ENCODE results near the gene AAK1. TPM values are rescaled to one million over a fixed set of nuclear protein-coding genes. Genes with fewer than 3 reads are reported as not detected.
A peak's percentile ranks its signal among the peaks of the same experiment; 100 is the strongest.

The AAK1 gene
- total RNA-seq, 1 experiment from 2014 or later = 30.6 TPM

DNA sequence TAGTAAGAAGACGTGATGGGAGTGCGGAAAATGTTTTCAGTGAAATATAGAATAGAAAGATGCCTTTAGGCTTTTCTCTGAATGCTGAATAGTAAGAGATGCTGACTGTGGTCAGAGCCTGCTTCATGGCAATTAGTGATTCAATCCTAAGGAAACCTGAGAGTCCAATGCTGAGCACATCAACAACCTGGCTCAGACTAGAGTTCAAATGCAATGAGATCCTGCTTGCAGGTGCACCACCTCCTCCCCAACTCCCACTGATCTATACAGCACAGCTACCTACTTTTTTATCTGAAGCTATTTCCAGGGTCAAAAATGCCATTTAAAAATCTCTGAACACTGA is 65.4 kb downstream of the AAK1 start:
- no peak overlapping the region for H3K4ac ChIP-seq (ENCODE audit: low read depth, low read length)
- H3K9me3 ChIP-seq (ENCODE audit: control insufficient read depth, low read depth, low read length) = no peaks in the 10 kb centered on the region
- H2AFZ ChIP-seq (ENCODE audit: low read length) = no peak overlapping the region
- Mint-ChIP-seq H3K27ac (peak overlapping the region; percentile 0 to 64 (median 7); a peak in 3 of 7 replicates), H3K36me3 (ENCODE audit: insufficient read depth in 1 of 3, low read depth in 3 of 3) (no peaks in the 10 kb centered on the region; a peak in 1 of 7 replicates), H3K27me3 (ENCODE audit: low read depth) (no peaks in the 10 kb centered on the region), H3K4me1 (peaks cover 26 to 38% of the 10 kb centered on the region in 2 experiments), H3K4me3 (no peak overlapping the region), H3K9me3 (no peaks in the 10 kb centered on the region)
- no peak overlapping the region for H2BK15ac ChIP-seq (ENCODE audit: low read depth, low read length)
- DNase-seq = no peak
- no peak overlapping the region for H2BK5ac ChIP-seq (ENCODE audit: insufficient read length, low read length)
- no CpG with 5 or more reads among the region's 2 CpGs for WGBS (ENCODE audit: extremely low coverage, insufficient read length, low lambda C conversion rate)
- H3T11ph ChIP-seq (ENCODE audit: low read length) = no peak overlapping the region
- H3K9ac ChIP-seq (ENCODE audit: extremely low read depth, insufficient read length, low read length) = no peak overlapping the region
- no peak overlapping the region for H2BK120ac ChIP-seq (ENCODE audit: low read depth, low read length, poor library complexity, severe bottlenecking)
- H3K18ac ChIP-seq (ENCODE audit: insufficient read length, low read depth, low read length) = no peak overlapping the region
- H3K14ac ChIP-seq (ENCODE audit: insufficient read depth, low read length) = peak overlapping the region; percentile 36; the same call in 1 of the 2 replicates
- H3K27ac ChIP-seq (ENCODE audit: insufficient read length, low read depth, low read length) = no peak overlapping the region
- H2BK20ac ChIP-seq (ENCODE audit: low read depth, low read length, poor library complexity, severe bottlenecking) = no peak overlapping the region
- no peak overlapping the region for H3K23ac ChIP-seq (ENCODE audit: insufficient read length, low read depth, low read length)
- peaks cover 5% of the 10 kb centered on the region; the same call in 1 of the 2 replicates for H3K4me1 ChIP-seq (ENCODE audit: insufficient read depth, low read length)
- H4K91ac ChIP-seq (ENCODE audit: insufficient read length, low read depth, low read length) = no peak overlapping the region
- no peak overlapping the region for H2AK5ac ChIP-seq (ENCODE audit: insufficient read length, low read length)
- H3K4me2 ChIP-seq (ENCODE audit: insufficient read depth, insufficient read length, low read length) = no peak overlapping the region
- H3K56ac ChIP-seq (ENCODE audit: insufficient read length, low read depth, low read length) = no peak overlapping the region
- H3K23me2 ChIP-seq (ENCODE audit: insufficient read length, low read depth, low read length, poor library complexity, severe bottlenecking) = no peaks in the 10 kb centered on the region
- peaks cover 5% of the 10 kb centered on the region; the same call in 1 of the 2 replicates for H3K79me2 ChIP-seq (ENCODE audit: insufficient read depth, low read length)
- no peak overlapping the region for H2BK12ac ChIP-seq (ENCODE audit: insufficient read length, low read depth, low read length)
- H4K8ac ChIP-seq (replicated peaks; ENCODE audit: insufficient read length, low read depth, low read length) = no peak overlapping the region
- H4K20me1 ChIP-seq (ENCODE audit: control insufficient read depth, insufficient read depth, insufficient read length) = no peaks in the 10 kb centered on the region
- no peaks in the 10 kb centered on the region for H3K27me3 ChIP-seq (ENCODE audit: insufficient read depth, low read length)
- H3K79me1 ChIP-seq (ENCODE audit: insufficient read depth, low read depth, low read length, poor library complexity, severe bottlenecking) = no peaks in the 10 kb centered on the region
- TF ChIP-seq, protein P1, sequence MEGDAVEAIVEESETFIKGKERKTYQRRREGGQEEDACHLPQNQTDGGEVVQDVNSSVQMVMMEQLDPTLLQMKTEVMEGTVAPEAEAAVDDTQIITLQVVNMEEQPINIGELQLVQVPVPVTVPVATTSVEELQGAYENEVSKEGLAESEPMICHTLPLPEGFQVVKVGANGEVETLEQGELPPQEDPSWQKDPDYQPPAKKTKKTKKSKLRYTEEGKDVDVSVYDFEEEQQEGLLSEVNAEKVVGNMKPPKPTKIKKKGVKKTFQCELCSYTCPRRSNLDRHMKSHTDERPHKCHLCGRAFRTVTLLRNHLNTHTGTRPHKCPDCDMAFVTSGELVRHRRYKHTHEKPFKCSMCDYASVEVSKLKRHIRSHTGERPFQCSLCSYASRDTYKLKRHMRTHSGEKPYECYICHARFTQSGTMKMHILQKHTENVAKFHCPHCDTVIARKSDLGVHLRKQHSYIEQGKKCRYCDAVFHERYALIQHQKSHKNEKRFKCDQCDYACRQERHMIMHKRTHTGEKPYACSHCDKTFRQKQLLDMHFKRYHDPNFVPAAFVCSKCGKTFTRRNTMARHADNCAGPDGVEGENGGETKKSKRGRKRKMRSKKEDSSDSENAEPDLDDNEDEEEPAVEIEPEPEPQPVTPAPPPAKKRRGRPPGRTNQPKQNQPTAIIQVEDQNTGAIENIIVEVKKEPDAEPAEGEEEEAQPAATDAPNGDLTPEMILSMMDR (conservative IDR thresholded peaks at IDR 0.05) = no peak
- H4K5ac ChIP-seq (ENCODE audit: insufficient read length, low read depth, low read length) = no peak overlapping the region
